Ammon's horn (tissue), 1 donor: ENCODE data around the gene INSYN2A.

Experiments
- DNase-seq: peaks from one replicate; pipeline ENCODE4 v3.0.0-alpha.2; 2016; ENCODE audit warnings: low spot score

INSYN2A gene

GRCh38 chr10:127154831-127155620 is 41.4 kb downstream of the INSYN2A start:
- no peak for DNase-seq

GRCh38 chr10:127153181-127153580 is 43.2 kb downstream of the INSYN2A start:
- no peak for DNase-seq

- peak; percentile 66 for DNase-seq
These were observed 44.3 kb downstream of the INSYN2A start for GRCh38 chr10:127151981-127152699.

GRCh38 chr10:127151541-127151940 is 44.9 kb downstream of the INSYN2A start:
- no peak for DNase-seq

GRCh38 chr10:127150136-127150535 is 46.3 kb downstream of the INSYN2A start:
- DNase-seq, result no peak

GRCh38 chr10:127149501-127150081 is 46.8 kb downstream of the INSYN2A start:
- no peak for DNase-seq

GRCh38 chr10:127148933-127149220 is 47.5 kb downstream of the INSYN2A start:
- DNase-seq, result no peak

- peak; percentile 43 for DNase-seq
These were observed 48.1 kb downstream of the INSYN2A start for GRCh38 chr10:127148066-127148932.

- no peak for DNase-seq
These were observed 49.7 kb downstream of the INSYN2A start for GRCh38 chr10:127146661-127147060.
